HTERT RPE-1 (cell line): Measurements from ENCODE around the gene DCUN1D3.
"Not testable (repeated sequence)": the region's sequence is repeated elsewhere in the genome, so short reads cannot be mapped to it uniquely, and the experiment has no call there.

Experiments used
- in situ Hi-C: fragments of 300-500 bp; cut with MboI; formaldehyde crosslinking; loops from 4 replicates; pipeline ENCODE4 v1.14.3; 2020; ENCODE audit warnings: low sequenced_read_pairs

Gene DCUN1D3

DNA sequence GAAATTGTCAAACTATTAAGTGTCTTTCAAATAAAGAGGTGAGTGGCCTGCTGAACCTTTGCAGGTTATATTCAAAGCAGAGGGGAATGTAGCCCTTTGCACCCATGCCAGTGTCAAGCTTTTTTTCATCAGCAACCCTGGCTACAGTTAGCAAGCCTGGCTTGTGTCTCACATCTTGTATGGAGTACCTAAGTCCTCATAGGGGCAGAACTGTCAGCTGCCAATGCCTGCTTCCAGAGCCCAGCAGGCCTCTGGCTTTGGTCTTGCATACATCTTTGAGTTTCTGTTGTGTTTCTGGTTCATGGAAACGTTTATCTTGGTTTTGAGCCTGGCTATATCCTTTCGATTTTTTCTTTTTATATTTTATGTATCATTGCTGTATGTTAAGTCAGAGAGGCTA is 67.1 kb downstream of the DCUN1D3 start:
- in situ Hi-C loops, result no loop called here

DNA sequence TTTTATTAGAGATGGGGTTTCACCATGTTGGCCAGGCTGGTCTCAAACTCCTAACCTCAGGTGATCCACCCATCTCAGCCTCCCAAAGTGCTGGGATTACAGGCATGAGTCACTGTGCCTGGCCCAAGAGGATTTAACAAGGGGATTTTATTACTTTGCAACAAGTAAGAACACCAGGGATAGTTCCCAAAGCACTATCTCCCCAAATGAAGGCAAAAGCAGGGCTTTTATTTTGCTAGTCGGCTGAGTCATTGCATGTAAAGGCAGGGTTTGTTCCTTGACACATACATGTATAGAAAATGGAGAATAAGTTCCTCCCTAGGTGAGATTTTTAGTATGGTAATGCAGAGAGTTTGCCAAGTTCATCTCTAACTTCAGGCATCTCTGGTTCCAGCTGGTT is 69.8 kb downstream of the DCUN1D3 start:
- in situ Hi-C loops, result no loop called here

DNA sequence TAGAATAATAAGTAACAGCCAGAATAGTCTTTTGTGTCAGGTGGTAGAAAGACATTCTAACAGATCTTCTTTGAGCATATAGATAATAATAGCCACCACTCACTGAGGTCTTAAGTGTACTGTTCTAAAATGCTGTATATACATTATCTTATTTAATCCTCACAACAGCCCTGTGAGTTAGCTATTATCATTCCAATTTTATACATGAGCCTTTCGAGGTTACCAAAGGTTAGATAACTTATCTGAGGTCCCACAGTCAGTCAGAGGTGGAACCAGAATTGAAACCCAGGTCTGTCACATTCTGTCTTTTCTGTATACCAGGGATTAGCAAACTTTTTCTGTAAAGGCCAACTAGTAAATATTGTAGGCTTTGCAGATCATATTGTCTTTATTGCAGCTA is 70.6 kb downstream of the DCUN1D3 start:
- in situ Hi-C loops, result no loop called here

DNA sequence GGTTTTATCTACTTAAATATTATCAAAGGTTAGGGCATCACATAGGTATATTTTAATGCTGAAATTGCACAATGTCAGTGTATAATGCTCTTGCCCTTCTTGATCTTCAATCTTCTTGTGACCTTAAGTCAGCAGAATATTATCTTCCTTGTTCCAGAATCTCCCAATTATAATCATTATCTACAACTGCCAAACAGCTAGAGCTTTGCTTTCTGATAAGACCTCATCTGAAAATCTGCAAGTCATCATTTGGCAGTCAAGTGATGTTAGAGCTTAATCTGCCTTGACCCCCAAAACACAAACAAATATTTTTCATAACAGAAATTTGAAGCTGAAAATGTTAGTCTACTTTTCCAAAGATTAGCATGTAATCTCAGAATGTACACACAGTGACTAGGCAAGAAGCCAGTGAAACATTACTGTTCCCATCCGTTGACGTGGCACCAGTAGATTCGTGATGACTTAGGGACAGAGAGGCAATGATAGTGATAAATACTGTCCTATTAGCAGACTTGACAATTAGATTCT is 74.1 kb downstream of the DCUN1D3 start:
- in situ Hi-C loops, result no loop called here

DNA sequence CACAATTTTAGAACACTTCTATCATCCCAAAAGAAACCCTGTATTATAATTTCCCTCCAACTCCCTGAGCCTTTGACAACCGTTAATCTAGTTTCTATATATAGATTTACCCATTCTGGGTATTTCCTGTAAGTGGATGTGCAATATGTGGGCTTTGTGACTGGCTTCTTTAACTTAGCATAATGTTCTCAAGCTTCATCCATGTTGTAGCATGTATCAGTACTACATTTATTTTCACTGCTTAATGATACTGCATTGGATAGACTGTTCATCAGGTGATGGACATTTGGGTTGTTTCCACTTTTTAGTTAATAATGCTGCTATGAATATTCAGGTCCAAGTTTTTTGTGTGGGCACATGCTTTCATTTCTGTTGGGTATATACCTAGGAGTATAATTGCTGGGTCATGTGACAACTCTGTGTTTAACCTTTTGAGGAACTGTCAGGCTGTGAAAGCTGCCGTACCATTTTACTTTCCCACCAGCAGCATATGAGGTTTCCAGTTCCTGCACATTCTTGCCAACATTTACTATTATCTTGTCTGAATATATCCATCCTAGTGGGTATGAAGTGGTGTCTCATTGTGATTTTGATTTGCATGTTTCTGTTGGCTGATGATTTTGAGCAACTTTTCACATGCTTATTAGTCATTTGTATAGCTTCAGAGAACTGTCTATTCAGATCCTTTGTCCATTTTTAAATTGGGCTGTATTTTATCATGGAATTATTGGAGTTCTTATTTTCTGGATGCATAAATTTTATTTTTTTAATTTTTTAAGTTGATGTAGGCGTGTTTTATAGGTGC is 77.4 kb downstream of the DCUN1D3 start:
- in situ Hi-C loops, result no loop called here

DNA sequence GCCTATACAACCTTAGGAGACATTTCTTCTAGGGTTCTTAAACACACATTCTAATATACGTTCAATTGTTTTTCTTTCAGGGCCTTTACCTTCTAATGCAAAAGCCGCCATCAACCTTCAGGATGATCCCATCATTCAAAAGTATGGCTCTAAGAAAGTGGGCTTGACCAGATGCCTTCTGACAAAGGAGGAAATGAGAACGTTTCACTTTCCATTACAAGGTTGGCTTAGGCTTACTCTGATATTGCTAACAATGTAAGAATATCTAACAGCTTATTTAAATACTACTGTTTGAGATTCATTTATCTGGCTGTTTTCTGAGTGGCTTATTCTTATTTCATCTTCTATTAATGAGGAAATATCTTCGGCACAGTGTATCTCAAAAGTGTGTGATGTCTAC is 78.5 kb downstream of the DCUN1D3 start:
- in situ Hi-C loops, result no loop called here

DNA sequence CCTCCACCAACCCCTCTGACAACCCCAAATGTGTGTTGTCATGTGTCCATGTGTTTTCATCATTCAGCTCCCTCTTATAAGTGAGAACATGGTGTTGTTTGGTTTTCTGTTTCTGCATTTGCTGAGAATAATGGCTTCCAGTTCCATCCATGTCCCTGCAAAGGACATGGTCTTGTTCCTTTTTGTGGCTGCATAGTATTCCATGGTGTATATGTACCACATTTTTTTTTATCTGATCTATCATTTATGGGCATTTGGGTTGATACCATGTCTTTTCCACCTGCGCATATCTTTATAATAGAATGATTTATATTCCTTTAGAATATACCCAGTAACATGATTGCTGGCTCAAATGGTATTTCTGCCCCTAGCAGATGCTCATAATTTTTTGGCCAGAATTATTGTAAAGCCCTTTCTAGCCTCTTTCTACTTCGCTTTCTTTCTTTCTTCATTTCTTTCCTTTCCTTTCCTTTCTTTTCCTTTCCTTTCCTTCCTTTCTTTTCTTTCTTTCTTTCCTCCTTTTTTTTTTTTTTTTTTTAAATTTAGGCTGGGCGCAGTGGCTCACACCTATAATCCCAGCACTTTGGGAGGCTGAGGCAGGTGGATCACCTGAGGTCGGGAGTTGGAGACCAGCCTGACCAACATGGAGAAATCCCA is 81.1 kb downstream of the DCUN1D3 start:
- in situ Hi-C loops, result no loop called here

DNA sequence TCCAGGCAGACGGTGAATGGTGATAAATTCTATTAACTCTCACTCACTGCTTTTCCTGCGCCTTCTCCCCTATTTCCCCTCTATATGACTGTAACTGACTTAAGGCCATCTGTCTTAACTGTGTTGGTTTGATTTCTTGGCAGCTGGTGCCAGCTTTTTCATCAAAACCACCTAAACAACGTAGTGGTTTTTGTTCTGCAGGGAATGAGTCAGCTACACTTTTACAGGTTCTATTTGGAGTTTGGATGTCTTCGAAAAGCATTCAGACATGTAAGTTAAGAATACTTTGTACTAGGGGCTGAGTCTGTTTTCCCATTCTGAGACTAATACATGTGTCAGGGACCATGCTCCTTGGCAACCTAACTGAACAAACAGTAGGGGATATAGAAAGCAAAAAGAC is 85.4 kb downstream of the DCUN1D3 start:
- in situ Hi-C loops, result no loop called here

DNA sequence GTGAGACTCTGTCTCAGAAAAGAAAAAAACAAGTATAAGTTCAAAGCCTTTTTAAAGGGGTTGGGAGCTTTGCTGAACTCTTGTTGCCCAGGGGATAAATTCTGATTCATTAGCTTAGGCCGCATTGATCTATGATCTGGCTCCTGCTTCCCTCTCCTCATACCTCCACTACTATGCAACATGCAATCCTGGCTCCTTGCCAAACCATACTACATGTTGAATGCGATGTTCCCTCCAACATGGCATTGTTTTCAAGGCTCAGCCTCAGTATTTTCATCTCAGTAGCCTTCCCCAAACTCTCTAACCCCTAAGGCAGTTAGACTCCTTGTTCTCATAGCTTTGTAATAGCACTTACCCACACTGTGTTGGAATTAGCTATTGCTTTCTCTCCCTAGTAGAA is 87.6 kb downstream of the DCUN1D3 start:
- in situ Hi-C loops, result no loop called here

DNA sequence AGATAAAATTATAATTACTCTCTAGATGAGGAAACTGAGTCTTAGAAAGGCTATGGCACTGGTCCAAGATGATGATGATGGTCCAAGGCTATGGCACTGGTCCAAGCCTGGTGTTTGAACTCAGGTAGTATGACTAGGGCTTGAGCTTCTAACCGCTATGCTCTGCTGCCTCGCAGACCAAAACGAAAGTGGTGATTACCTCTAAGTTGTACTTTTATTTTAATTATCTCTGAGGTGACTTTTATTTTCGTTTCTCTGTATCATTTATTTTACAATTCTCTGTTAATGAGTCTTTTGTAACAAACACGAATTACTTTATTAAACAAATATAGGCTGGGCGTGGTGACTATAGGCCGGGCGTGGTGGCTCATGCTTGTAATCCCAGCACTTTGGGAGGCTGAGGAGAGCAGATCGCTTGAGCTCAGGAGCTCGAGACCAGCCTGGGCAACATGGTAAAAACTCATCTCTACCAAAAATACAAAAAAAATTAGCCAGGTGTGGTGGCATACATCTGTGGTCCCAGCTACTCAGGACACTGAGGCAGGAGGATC is 88.2 kb downstream of the DCUN1D3 start:
- in situ Hi-C loops, result no loop called here

DNA sequence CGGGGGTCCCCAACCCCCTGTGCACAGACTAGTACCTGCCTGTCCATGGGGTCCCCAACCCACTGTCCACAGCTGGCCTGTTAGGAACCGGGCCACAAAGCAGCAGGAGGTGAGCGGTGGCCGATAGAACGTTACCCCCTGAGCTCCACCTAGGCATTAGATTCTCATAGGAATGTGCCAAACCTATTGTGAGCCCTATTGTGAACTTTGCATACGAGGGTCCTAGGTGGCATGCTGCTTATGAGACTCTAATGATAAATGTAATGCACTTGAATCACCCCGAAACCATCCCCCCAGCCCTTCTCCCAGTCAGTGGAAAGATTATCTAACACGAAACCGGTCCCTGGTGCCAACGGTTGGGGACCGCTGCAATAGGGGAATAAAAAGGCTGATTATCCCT is 92.3 kb downstream of the DCUN1D3 start:
- in situ Hi-C loops, result no loop called here

DNA sequence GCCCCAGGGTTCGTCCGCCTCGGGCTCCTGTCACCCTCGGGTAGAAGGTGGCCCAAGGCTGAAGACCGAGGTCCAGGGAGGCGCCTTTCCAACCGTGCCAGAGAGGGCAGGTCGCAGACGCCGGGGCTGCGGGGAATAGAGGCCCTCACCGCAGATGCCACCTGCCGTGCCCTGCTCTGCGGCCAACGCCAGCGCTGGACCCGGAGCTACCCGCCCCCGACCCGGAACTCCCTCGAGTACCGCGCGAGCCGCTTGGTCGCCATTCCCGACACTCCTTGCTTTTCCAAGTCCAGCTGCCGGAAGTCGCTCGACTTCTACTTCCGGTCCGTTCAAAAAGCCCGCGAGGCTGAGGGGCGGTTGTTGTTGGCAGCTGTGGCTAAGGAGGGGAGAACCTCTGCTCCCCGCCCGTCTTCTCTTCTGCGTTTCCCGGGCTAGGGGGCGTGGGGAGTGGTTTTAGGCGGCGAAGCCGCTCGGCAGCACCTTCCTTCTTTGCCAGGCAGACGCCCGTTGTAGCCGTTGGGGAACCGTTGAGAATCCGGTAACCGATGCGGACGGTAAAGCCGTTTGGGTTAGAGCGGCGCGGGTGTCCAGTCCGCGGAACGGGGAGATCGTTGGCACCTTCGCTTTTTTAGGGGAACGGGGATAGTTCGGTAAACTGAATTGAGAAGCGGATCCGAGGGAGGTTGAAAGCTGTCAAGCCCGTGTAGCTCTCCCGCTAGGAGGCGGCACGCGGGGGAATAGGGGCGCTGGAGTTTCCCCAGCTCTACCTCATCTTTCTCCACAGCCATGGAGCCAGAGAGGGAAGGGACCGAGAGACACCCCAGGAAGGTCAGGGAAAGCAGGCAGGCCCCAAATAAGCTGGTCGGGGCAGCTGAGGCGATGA is 93.7 kb downstream of the DCUN1D3 start, which contains the start of the genes ERI2 and REXO5:
TSS of gene ERI2 (minus strand) at position 305 of the 883 bp plus-strand sequence. CDS start at position 263, 42 bp downstream.
TSS of gene REXO5 (plus strand) at position 360 of the 883 bp plus-strand sequence. CDS start at position 787, 427 bp downstream.
- in situ Hi-C loops, result no loop called here

DNA sequence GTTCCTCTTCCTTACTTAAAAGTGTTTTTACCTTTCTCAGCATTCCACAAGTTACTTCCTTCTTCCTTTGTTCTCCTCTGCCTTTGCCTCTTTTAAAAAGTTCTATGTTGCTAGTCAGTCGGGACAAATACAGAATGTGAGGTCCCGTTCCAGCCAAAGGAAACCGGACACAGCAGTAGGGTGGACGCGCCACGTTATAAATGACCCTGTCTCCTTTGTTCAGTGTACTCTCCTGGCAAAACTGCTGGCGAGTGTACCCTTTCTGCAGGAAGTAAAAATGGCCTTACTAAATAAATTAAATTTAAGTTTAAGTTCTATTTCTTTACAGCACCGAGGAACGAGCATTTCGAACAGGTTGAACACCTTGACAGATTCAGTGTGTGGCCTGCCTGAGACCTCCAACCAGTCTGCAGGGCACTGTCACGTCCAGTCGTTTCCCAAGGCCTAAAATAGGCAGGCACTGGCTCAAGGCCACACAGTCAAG is 94.4 kb downstream of the DCUN1D3 start:
- in situ Hi-C loops, result not testable (repeated sequence)
